CD14-positive monocyte (primary cell): ENCODE results near the gene TMEM151B. TPM values are rescaled to one million over a fixed set of nuclear protein-coding genes. Genes with fewer than 3 reads are reported as not detected.

Experiments used
- DNase-seq, 3 donors: peaks; one replicate each; pipeline ENCODE4 v3.0.0-alpha.2; 2011 to 2022
- H2AFZ ChIP-seq: 2 replicates; pipeline ENCODE4 v1.6.0; 2012; ENCODE audit warnings: mild to moderate bottlenecking, low read depth, low read length, inconsistent platforms; ENCODE audit not compliant: insufficient read depth, poor library complexity, severe bottlenecking
- H3K27ac ChIP-seq, 2 donors: 1 replicate in 1 of 2; 2 replicates in 1 of 2; pipeline ENCODE4 v1.5.1; 2012 to 2013; ENCODE audit warnings: low read length in 2 of 2, control low read depth in 1 of 2, inconsistent platforms in 1 of 2, low read depth in 1 of 2, mild to moderate bottlenecking in 1 of 2
- H3K27me3 ChIP-seq, 2 donors: one replicate each; pipeline versions ENCODE4 v1.6.0 to v1.6.1; 2011 to 2013; ENCODE audit warnings: low read length in 2 of 2; ENCODE audit not compliant: control insufficient read depth in 2 of 2, insufficient read depth in 2 of 2
- H3K36me3 ChIP-seq, 2 donors: replicated peaks in 1 of 2; 1 replicate in 1 of 2; 2 replicates in 1 of 2; pipeline versions ENCODE4 v1.5.1 to v1.6.1; 2012 to 2013; ENCODE audit warnings: low read length in 2 of 2, control low read depth in 1 of 2, inconsistent platforms in 1 of 2, mild to moderate bottlenecking in 1 of 2; ENCODE audit not compliant: insufficient read depth in 2 of 2, control insufficient read depth in 1 of 2
- H3K4me1 ChIP-seq, 2 donors: 1 replicate in 1 of 2; 2 replicates in 1 of 2; pipeline versions ENCODE4 v1.5.1 to v1.6.1; 2012 to 2013; ENCODE audit warnings: low read length in 2 of 2, control low read depth in 1 of 2, inconsistent platforms in 1 of 2, mild to moderate bottlenecking in 1 of 2, moderate library complexity in 1 of 2; ENCODE audit not compliant: insufficient read depth in 2 of 2, control insufficient read depth in 1 of 2
- H3K4me2 ChIP-seq: replicated peaks from 2 replicates; pipeline ENCODE3; 2012; ENCODE audit warnings: low read length, moderate library complexity, mild to moderate bottlenecking; ENCODE audit not compliant: poor library complexity, severe bottlenecking; ENCODE audit errors: extremely low read depth
- H3K4me3 ChIP-seq, 3 experiments: fragments of 200-600 bp in 1 of 3; sonication (generic) in 1 of 3; replicated peaks in 1 of 3; 1 replicate in 2 of 3; 2 replicates in 1 of 3; pipeline ENCODE4 v1.5.1; 2011 to 2013; ENCODE audit warnings: low read length in 3 of 3, mild to moderate bottlenecking in 3 of 3, control low read depth in 2 of 3, low read depth in 2 of 3, inconsistent platforms in 1 of 3, moderate library complexity in 1 of 3
- H3K79me2 ChIP-seq: 2 replicates; pipeline ENCODE4 v1.6.0; 2012; ENCODE audit warnings: mild to moderate bottlenecking, control low read depth, inconsistent platforms, low read length, moderate library complexity; ENCODE audit not compliant: insufficient read depth
- H3K9ac ChIP-seq: 2 replicates; pipeline ENCODE4 v1.6.0; 2017; ENCODE audit warnings: low read length, mild to moderate bottlenecking; ENCODE audit not compliant: insufficient read depth, poor library complexity, severe bottlenecking
- H3K9me3 ChIP-seq, 2 donors: replicated peaks in 1 of 2; 1 replicate in 1 of 2; 2 replicates in 1 of 2; pipeline versions ENCODE4 v1.5.1 to v1.6.1; 2012 to 2013; ENCODE audit warnings: low read length in 2 of 2, control low read depth in 1 of 2; ENCODE audit not compliant: control insufficient read depth in 1 of 2, insufficient read depth in 1 of 2
- H4K20me1 ChIP-seq: 2 replicates; pipeline ENCODE4 v1.6.0; 2012; ENCODE audit warnings: mild to moderate bottlenecking, low read length, control low read depth, moderate library complexity; ENCODE audit not compliant: insufficient read depth
- H3K27ac Mint-ChIP-seq, 7 donors: one replicate each; pipeline ENCODE4 v1.8.0; 2020; ENCODE audit warnings: mild to moderate bottlenecking in 7 of 7, mixed read lengths in 7 of 7, moderate library complexity in 6 of 7, inconsistent platforms in 2 of 7
- H3K27me3 Mint-ChIP-seq, 3 donors: one replicate each; pipeline ENCODE4 v1.8.0; 2021 to 2022; ENCODE audit warnings: low read depth in 3 of 3, mild to moderate bottlenecking in 3 of 3, mixed read lengths in 3 of 3, moderate library complexity in 3 of 3, inconsistent platforms in 1 of 3
- H3K36me3 Mint-ChIP-seq, 2 donors: one replicate each; pipeline ENCODE4 v1.8.0; 2020; ENCODE audit warnings: mixed read lengths in 2 of 2, inconsistent platforms in 1 of 2, mild to moderate bottlenecking in 1 of 2
- H3K4me1 Mint-ChIP-seq: one replicate; pipeline ENCODE4 v1.8.0; 2020; ENCODE audit warnings: mild to moderate bottlenecking, mixed read lengths
- H3K4me3 Mint-ChIP-seq, 2 donors: one replicate each; pipeline ENCODE4 v1.8.0; 2020; ENCODE audit warnings: mild to moderate bottlenecking in 2 of 2, mixed read lengths in 2 of 2, moderate library complexity in 1 of 2
- H3K9me3 Mint-ChIP-seq, 7 donors: one replicate each; pipeline ENCODE4 v1.8.0; 2020 to 2022; ENCODE audit warnings: mixed read lengths in 7 of 7, mild to moderate bottlenecking in 6 of 7, moderate library complexity in 6 of 7, inconsistent platforms in 2 of 7
- CTCF ChIP-seq: fragments of 200-600 bp; IDR thresholded peaks from one replicate; pipeline ENCODE4 v1.8.0; 2022; ENCODE audit warnings: antibody characterized with exemption, mild to moderate bottlenecking
- WGBS: methylation state at CpG from one replicate; pipeline ENCODE4 v1.1.5; 2013; ENCODE audit warnings: missing lambda C conversion rate; ENCODE audit not compliant: insufficient coverage; 5-methylcytosine and 5-hydroxymethylcytosine counted together
- intact Hi-C, 2 donors: fragments of 100-400 bp; cut with micrococcal nuclease; formaldehyde crosslinking; loops; one replicate each; pipeline versions ENCODE4 v1.15.0 to v1.15.1; 2023
- polyA plus RNA-seq, 3 donors: library from polyadenylated mRNA; depleted of rRNA in 1 of 3; unstranded in 2 of 3; stranded (reverse) in 1 of 3; fragments of 300-500 nt in 2 of 3; fragments of >200 nt in 1 of 3; fragmentation: Illumina TruSeq in 2 of 3; gene quantifications; 1 replicate in 2 of 3; 2 replicates in 1 of 3; pipeline ENCODE4 v1.2.3, GENCODE V29; 2012 to 2021

Gene TMEM151B
- polyA plus RNA-seq, 3 donors = not detected

DNA sequence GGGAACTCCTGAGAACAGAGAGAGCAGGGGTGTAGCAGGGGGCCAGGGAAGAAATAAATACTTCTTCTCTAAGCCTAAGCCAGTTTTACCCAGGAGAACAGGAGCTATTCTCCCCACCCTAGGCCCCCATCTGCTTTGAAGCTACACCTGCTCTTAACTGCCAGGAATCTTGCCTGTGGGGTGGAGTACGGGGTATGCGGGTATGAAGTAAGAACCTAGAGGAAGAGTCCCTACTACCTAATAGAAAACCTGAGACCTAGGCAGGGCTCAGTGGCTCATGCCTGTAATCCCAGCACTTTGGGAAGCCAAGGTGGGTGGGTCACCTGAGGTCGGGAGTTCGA, 45.3 kb upstream of the TMEM151B start:
- Histone ChIP-seq H3K27me3 (peaks cover 0 to 7% of the 10 kb centered on the region in 2 donors), H3K27ac (no peak overlapping the region), H3K79me2 (peaks cover 22% of the 10 kb centered on the region), H4K20me1 (peaks cover 11% of the 10 kb centered on the region), H3K36me3 (peaks cover 0 to 3% of the 10 kb centered on the region in 2 donors), H3K4me1 (peaks cover 54 to 58% of the 10 kb centered on the region in 2 donors), H3K4me3 (no peak overlapping the region), H3K4me2 (no peak overlapping the region), H3K9ac (no peak overlapping the region), H2AFZ (no peak overlapping the region), H3K9me3 (no peaks in the 10 kb centered on the region)
- no peak overlapping the region for H3K4me3 Mint-ChIP-seq
- intact Hi-C loops = loop anchor here (5.0 kb wide), 2 partner anchors 32 to 98 kb away; partner anchors contain the start of genes SLC35B2 (in 2 of the 2), MRPL14 (in 1 of the 2) and TMEM63B (in 1 of the 2)
- DNase-seq = no peak
- H3K27me3 Mint-ChIP-seq = peaks cover 5 to 17% (median 7%) of the 10 kb centered on the region in 3 donors
- WGBS = no CpG with 5 or more reads among the region's 4 CpGs
- TF ChIP-seq CTCF = no peak
- H3K27ac Mint-ChIP-seq = no peak overlapping the region
- peaks cover 0 to 2% (median 0%) of the 10 kb centered on the region in 7 donors for H3K9me3 Mint-ChIP-seq
- H3K4me1 Mint-ChIP-seq = peaks cover 62% of the 10 kb centered on the region
- H3K36me3 Mint-ChIP-seq = peaks cover 9% of the 10 kb centered on the region in 2 donors

DNA sequence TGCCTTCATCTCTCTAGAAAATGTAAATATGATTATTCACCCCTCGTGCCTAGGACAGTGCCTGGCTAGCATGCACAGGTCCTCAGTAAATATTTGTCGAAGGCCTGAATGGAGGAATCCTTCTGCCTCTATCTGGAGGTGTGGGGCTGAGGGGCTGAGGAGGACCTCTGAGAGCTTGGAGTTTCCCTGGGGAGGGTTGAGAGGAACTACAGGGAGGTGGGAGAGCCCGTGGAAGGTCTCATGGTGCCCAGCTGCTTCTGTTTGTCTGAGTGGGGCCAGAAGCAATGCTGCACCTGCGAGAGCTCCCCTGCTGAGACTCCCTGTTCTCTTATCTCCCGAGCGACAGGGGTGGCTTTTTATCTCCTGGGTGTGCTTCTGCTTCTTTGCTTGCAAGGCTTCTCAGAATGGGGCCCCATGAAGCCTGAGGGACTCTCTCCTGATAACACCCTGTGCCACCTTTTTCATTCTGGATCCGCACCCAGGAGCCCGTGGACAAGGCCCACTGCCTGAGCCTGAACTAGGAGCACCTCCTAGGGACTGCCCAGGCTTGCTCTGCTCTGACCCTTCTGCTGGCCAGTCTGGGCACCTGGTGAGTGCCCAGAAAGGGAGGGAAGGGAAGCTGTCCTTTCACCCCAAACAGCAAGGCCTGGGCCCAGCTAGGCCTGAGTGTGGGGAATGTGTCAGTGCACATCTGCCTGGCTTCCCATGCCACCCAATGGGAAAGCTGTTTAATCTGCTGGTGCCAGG, 44.5 kb upstream of the TMEM151B start:
- Histone ChIP-seq H3K4me2 (no peak overlapping the region), H3K36me3 (peaks cover 0 to 11% of the 10 kb centered on the region in 2 donors), H3K27me3 (peaks cover 0 to 7% of the 10 kb centered on the region in 2 donors), H3K9me3 (no peaks in the 10 kb centered on the region), H2AFZ (no peak overlapping the region), H3K9ac (no peak overlapping the region), H3K4me1 (peaks cover 49 to 54% of the 10 kb centered on the region in 2 donors), H4K20me1 (peaks cover 11% of the 10 kb centered on the region), H3K4me3 (no peak overlapping the region), H3K79me2 (peaks cover 21% of the 10 kb centered on the region), H3K27ac (peak overlapping the region; percentile 7 to 41)
- H3K4me3 Mint-ChIP-seq = peak overlapping the region in 1 of 2 donors; percentile 24
- no peak for TF ChIP-seq CTCF
- peaks cover 0 to 2% (median 0%) of the 10 kb centered on the region in 7 donors for H3K9me3 Mint-ChIP-seq
- DNase-seq = no peak
- peak overlapping the region in 2 of 7 donors; percentile 42 to 57 for H3K27ac Mint-ChIP-seq
- intact Hi-C loops = no loop called here
- peaks cover 11 to 14% of the 10 kb centered on the region in 2 donors for H3K36me3 Mint-ChIP-seq
- H3K4me1 Mint-ChIP-seq = peaks cover 58% of the 10 kb centered on the region
- WGBS = 81% methylated on average over 6 of the region's 8 CpGs
- peaks cover 5 to 17% (median 5%) of the 10 kb centered on the region in 3 donors for H3K27me3 Mint-ChIP-seq
